ENCODE data around the gene PSMB2.
A peak's percentile ranks its signal among the peaks of the same experiment; 100 is the strongest.

The PSMB2 gene

GRCh38 chr1:35564037-35564883, 77.1 kb downstream of the PSMB2 start:
- DNase-seq = peak; percentile 67
- in situ Hi-C loops (cut with HindIII; ENCODE audit: low pct_ligation_motif_present, low pct_unique_long_range_greater_than_20kb, low sequenced_read_pairs) = no loop called here

- in situ Hi-C loops (cut with HindIII; ENCODE audit: low pct_ligation_motif_present, low pct_unique_long_range_greater_than_20kb, low sequenced_read_pairs) = no loop called here
- DNase-seq = no peak
Observed at GRCh38 chr1:35563166-35563565, 78.2 kb downstream of the PSMB2 start.

DNA sequence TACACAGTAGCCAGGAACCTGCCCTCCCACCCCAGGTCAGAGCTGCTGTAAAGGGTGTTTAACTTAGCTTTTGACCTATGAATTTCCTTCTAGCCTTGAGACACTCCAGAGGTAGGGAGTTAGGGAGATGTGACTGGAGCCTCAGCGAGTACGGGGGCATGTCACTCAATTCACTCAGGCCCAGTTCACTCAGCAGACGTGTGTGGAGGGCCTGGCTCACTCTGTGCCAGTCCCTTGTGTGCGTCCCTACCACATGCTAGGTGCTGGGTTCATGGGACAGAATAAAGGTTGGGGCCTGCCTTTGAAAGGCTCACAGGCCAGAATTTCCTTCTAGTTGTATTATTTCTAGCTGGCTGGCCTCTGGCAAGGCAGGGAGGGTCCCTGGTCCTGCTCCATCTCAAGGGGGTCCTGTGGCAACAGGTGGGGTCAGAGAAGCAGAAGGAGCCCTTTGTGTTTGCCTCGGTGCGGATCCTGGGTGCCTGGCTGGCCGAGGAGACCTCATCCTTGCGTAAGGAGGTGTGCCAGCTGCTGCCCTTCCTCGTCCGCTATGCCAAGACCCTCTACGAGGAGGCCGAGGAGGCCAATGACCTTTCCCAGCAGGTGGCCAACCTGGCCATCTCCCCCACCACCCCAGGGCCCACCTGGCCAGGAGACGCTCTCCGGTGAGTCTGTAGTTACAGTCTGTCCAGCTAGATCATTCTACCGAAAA, 79.2 kb downstream of the PSMB2 start:
- no peak for DNase-seq
- in situ Hi-C loops (cut with HindIII; ENCODE audit: low pct_ligation_motif_present, low pct_unique_long_range_greater_than_20kb, low sequenced_read_pairs) = no loop called here

GRCh38 chr1:35561297-35561971, 79.9 kb downstream of the PSMB2 start:
- in situ Hi-C loops (cut with HindIII; ENCODE audit: low pct_ligation_motif_present, low pct_unique_long_range_greater_than_20kb, low sequenced_read_pairs) = no loop called here
- no peak for DNase-seq

GRCh38 chr1:35560256-35561225, 80.8 kb downstream of the PSMB2 start:
- in situ Hi-C loops (cut with HindIII; ENCODE audit: low pct_ligation_motif_present, low pct_unique_long_range_greater_than_20kb, low sequenced_read_pairs) = no loop called here
- no peak for DNase-seq

GRCh38 chr1:35559317-35559944, 81.9 kb downstream of the PSMB2 start:
- DNase-seq = no peak
- in situ Hi-C loops (cut with HindIII; ENCODE audit: low pct_ligation_motif_present, low pct_unique_long_range_greater_than_20kb, low sequenced_read_pairs) = no loop called here

DNA sequence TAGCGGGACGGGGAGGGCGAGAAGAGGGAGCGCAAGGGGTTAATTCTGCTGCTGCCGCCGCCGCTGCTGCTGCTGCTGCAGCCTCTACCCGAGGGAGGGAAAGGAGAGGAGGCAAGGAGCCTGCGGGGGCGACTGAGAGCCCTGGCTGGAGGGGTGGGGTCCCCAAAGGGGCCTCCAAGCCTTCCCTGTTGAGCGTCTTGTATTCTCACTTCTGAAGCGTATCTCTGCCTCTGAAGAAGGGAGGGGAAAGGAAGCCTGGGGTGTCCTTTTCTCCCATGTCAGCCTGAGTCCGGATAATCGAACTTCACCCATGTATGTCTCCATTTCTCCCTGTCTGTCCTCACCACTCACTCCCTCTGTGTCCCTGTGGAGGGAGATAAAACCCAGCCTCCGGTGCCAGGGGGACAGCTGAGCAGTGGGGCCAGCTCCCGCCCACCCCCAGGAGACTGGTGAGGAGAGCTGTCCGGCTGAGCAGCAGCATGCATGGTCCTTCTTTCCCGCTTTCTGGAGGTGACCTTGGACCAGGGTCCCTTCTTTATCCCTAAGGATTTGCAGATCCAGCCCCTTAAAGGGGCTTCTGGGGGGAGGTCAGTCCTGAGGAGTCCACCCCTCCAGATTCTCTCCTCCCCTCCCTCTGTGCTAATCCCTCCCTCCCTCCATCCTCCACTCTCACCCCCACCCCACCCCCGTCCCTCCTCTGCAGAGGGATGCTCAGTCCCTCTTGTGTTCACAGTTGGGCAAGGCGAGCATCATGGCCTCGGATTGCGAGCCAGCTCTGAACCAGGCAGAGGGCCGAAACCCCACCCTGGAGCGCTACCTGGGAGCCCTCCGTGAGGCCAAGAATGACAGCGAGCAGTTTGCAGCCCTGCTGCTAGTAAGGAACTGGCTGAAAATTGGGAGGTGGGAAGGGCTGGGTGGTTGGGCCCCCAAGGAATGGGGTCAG, 82.7 kb downstream of the PSMB2 start:
- DNase-seq = no peak
- in situ Hi-C loops (cut with HindIII; ENCODE audit: low pct_ligation_motif_present, low pct_unique_long_range_greater_than_20kb, low sequenced_read_pairs) = no loop called here

- in situ Hi-C loops (cut with HindIII; ENCODE audit: low pct_ligation_motif_present, low pct_unique_long_range_greater_than_20kb, low sequenced_read_pairs) = no loop called here
- DNase-seq = peak; percentile 95
Observed at GRCh38 chr1:35557611-35558373, 83.5 kb downstream of the PSMB2 start, which contains the start of gene NCDN. NCDN (plus strand) TSS chr1:35557799; CDS start chr1:35558191, 392 bp downstream.

DNA sequence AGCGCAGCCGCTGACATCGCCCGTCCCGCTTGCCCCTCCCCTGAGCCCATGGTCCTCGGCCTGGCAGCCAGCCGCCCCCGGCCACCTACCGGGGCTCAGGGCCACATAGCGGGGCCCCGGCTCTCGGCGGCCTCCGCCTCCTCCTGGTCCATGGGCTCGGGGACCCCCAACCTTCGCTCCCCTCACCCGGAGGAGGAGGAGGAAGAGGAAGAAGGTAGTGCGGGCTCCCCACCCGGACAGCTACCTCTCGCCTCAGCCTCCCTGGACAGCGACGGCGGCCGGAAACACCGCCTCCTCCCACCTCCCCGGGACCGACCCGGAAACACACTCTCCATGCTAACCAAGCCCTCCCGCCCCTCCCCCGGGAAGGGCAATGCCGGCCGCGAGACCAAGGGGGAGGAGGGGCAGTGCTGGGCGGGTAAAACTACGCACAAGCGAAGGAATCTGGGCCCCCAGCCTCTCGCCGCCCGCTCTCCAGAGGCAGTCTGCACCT, 84.2 kb downstream of the PSMB2 start, which contains the start of gene KIAA0319L:
TSS of gene KIAA0319L (minus strand) at position 286 of the 493 bp plus-strand sequence. CDS start 2,912 bp downstream, outside the sequence.
- in situ Hi-C loops (cut with HindIII; ENCODE audit: low pct_ligation_motif_present, low pct_unique_long_range_greater_than_20kb, low sequenced_read_pairs) = no loop called here
- peak; percentile 73 for DNase-seq

DNA sequence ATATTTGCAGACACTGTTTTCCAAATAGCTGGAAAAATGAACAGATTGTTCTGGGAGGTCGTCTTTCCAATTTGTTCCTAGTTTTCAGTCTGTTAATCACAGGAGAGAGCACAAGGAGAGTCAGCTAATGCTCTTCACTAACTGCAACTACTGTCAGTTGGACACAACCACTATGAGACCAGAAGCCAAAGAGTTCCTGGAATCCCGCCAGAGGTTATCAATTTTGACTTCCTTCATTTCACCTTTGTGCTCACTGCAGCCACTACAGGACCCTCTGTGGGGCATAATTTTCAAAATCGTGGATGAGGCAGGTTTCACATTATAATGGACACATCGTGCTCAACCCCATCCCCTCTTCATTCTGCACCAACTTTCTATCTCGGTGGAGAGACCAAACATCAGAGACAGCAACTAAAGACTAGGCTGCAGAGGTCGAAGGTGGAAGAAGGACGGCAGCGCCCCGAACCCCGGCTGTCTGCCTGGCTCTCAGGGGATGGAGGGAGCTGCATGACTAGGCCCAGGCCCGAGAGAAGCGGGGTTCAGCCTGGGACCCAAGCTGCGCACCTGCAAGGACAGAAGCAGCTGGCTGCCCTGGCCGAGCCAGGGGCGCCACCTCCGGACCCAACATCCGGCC, 84.7 kb downstream of the PSMB2 start:
- in situ Hi-C loops (cut with HindIII; ENCODE audit: low pct_ligation_motif_present, low pct_unique_long_range_greater_than_20kb, low sequenced_read_pairs) = no loop called here
- no peak for DNase-seq

DNA sequence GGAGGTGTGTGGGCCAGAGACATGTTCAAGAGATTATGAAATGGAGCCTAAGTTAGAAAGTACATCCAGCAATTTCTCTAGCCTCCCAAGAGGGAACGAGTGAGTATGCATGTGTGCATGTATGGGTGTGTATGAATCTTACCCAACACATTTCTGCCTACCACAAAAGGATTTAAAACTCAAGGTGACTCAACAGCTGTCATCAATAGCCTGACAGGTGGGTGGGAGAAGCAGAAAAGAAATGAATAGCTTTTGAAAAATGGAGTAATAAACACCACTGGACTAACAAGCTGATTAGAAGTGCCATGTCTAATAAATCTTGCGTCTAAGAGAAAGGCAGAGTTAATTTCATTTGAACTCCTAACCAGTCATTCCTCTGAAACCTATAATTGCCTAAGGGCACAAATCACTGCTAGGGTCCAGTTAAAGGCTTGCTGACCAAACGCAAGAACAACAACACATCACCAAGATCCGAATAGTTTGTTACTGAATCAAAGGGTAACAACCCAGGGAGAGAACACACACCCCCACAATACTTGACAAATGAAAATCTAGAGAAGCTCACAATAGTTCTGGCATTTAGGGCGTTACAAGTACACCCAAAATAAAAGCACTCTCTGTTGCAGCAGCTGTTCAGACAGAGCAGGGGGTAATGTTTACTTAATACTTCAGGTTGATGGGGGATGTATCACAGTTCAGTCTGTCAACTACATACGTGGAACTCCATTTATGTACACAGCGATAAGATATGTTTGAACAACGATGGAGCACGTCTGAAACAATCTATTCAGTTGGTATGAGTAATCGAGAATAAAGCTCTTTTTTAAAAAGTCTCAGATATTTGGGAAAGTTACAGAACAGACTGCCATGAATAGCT, 85.5 kb downstream of the PSMB2 start:
- DNase-seq = no peak
- in situ Hi-C loops (cut with HindIII; ENCODE audit: low pct_ligation_motif_present, low pct_unique_long_range_greater_than_20kb, low sequenced_read_pairs) = no loop called here

- in situ Hi-C loops (cut with HindIII; ENCODE audit: low pct_ligation_motif_present, low pct_unique_long_range_greater_than_20kb, low sequenced_read_pairs) = no loop called here
- DNase-seq = no peak
Observed at GRCh38 chr1:35555212-35555584, 86.1 kb downstream of the PSMB2 start.

- no peak for DNase-seq
- in situ Hi-C loops (cut with HindIII; ENCODE audit: low pct_ligation_motif_present, low pct_unique_long_range_greater_than_20kb, low sequenced_read_pairs) = no loop called here
Observed at GRCh38 chr1:35554266-35555211, 86.8 kb downstream of the PSMB2 start.

GRCh38 chr1:35553851-35554250, 87.5 kb downstream of the PSMB2 start:
- in situ Hi-C loops (cut with HindIII; ENCODE audit: low pct_ligation_motif_present, low pct_unique_long_range_greater_than_20kb, low sequenced_read_pairs) = no loop called here
- DNase-seq = no peak

Measured in ACHN (cell line).